Measurements from ENCODE around the gene COL2A1.

COL2A1 gene

GRCh38 chr12:48004053-48004941 lies at the start of gene COL2A1:
TSS of gene COL2A1 (minus strand) at chr12:48004476. CDS start at chr12:48004321, 155 bp downstream.
- no peak for DNase-seq

GRCh38 chr12:48053883-48054282 lies 49.6 kb upstream of the COL2A1 start:
- no peak for DNase-seq

GRCh38 chr12:48053122-48053521 lies 48.8 kb upstream of the COL2A1 start:
- no peak for DNase-seq

- no peak for DNase-seq
These were observed 47.4 kb upstream of the COL2A1 start for GRCh38 chr12:48051681-48052080.

GRCh38 chr12:48050174-48050573 lies 45.9 kb upstream of the COL2A1 start:
- DNase-seq = no peak

GRCh38 chr12:48045965-48046518 lies 41.8 kb upstream of the COL2A1 start:
- DNase-seq = no peak

- DNase-seq = no peak
These were observed 41.0 kb upstream of the COL2A1 start for GRCh38 chr12:48045061-48045846.

GRCh38 chr12:48044396-48044795 lies 40.1 kb upstream of the COL2A1 start:
- no peak for DNase-seq

- DNase-seq = no peak
These were observed 39.5 kb upstream of the COL2A1 start for GRCh38 chr12:48043771-48044170.

- no peak for DNase-seq
These were observed 37.5 kb upstream of the COL2A1 start for GRCh38 chr12:48041591-48042423.

- DNase-seq = no peak
These were observed 36.1 kb upstream of the COL2A1 start for GRCh38 chr12:48040354-48040753.

- no peak for DNase-seq
These were observed 34.9 kb upstream of the COL2A1 start for GRCh38 chr12:48039151-48039550.

GRCh38 chr12:48038085-48038484 lies 33.8 kb upstream of the COL2A1 start:
- no peak for DNase-seq

GRCh38 chr12:48037267-48037915 lies 33.1 kb upstream of the COL2A1 start:
- no peak for DNase-seq

GRCh38 chr12:48036818-48037217 lies 32.5 kb upstream of the COL2A1 start:
- no peak for DNase-seq

GRCh38 chr12:48034835-48035805 lies 30.8 kb upstream of the COL2A1 start:
- DNase-seq = no peak

- no peak for DNase-seq
These were observed 29.2 kb upstream of the COL2A1 start for GRCh38 chr12:48033451-48033850.

- DNase-seq = no peak
These were observed 28.3 kb upstream of the COL2A1 start for GRCh38 chr12:48032597-48032996.

- DNase-seq = no peak
These were observed 27.1 kb upstream of the COL2A1 start for GRCh38 chr12:48031135-48031960.

GRCh38 chr12:48030173-48030650 lies 25.9 kb upstream of the COL2A1 start:
- DNase-seq = no peak

Measured in NCI-H1436 treated with DMSO at 0.1 percent for 48 hours (cell line).